AG10803 (cell line): ENCODE measurements around the gene CYFIP2.
A peak's percentile ranks its signal among the peaks of the same experiment; 100 is the strongest.

Experiments
- DNase-seq: peaks from one replicate; pipeline ENCODE4 v3.0.0; 2010; ENCODE audit warnings: low read depth
- H3K4me3 ChIP-seq: 2 replicates; pipeline ENCODE4 v1.5.1; 2011; ENCODE audit warnings: mild to moderate bottlenecking, low read length, control low read depth
- CTCF ChIP-seq: conservative IDR thresholded peaks from 2 replicates; pipeline ENCODE4 v1.5.1; 2011; ENCODE audit warnings: mild to moderate bottlenecking, low read length, control low read depth, inconsistent platforms

CYFIP2 gene

DNA sequence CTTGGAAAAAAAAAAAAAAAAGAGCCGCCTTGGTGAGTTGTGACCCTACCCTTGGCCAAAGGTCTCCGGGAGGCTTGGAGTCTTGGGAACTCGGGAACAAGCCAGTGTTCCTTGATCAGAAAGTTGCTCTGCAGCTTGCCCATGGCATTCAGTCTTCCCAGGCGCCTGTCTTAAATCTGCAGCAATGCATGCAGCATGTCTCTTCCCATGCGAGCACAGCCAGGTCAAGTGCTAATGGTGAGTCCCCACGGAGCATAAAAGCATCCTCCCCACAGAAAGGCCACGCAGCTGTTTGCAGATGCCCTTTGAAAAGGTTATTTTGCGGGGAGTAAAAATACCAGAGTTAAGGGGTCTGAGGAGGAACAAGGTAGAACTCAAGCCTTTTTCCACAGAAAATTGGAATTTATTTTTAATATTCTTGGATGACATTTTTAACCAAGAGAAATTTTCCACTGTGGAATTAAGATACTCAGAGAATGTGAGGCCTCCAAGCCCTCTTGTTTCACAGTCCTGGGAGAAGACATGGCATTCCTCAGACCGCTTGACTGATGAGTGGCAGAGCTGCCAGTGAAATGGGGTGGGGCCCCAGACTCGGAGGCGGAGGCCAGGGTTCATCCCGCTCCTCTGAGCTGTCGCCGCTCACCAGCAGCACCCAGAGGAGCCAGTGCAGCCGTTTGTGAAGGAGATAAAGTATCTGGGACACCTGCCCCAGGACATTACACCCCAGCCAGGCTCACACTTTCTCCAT lies 81.6 kb downstream of the CYFIP2 start:
- no peak for TF ChIP-seq CTCF
- DNase-seq = no peak
- H3K4me3 ChIP-seq = no peak overlapping the region

DNA sequence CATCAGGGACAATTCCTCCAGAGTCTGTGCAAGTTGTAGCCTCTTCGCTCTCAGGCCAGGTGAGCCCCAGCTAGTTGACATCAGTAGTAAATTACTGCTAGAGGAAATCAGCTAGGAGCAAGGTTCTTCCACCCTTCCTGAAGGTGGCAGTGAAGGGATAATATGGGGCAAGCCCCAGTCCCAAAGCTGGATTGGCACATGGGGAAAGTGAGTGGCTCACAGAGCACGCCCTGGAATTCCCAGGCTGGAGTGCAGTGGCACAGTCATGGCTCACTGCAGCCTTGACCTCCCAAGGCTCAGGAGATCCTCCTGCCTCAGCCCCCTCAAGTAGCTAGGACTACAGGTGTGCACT lies 82.1 kb downstream of the CYFIP2 start:
- no peak for TF ChIP-seq CTCF
- DNase-seq = no peak
- no peak overlapping the region for H3K4me3 ChIP-seq

- no peak for TF ChIP-seq CTCF
- DNase-seq = no peak
- no peak overlapping the region for H3K4me3 ChIP-seq
Measured at GRCh38 chr5:157350939-157351801, 85.2 kb downstream of the CYFIP2 start.

- TF ChIP-seq CTCF = no peak
- DNase-seq = no peak
- H3K4me3 ChIP-seq = no peak overlapping the region
Measured at GRCh38 chr5:157351802-157352092, 85.8 kb downstream of the CYFIP2 start.

- DNase-seq = no peak
- no peak for TF ChIP-seq CTCF
- no peak overlapping the region for H3K4me3 ChIP-seq
Measured at GRCh38 chr5:157352756-157353340, 86.9 kb downstream of the CYFIP2 start.

- H3K4me3 ChIP-seq = no peak overlapping the region
- DNase-seq = no peak
- TF ChIP-seq CTCF = peak; percentile 35; the same call in 1 of the 2 replicates
Measured at GRCh38 chr5:157354800-157355199, 88.9 kb downstream of the CYFIP2 start.
